Fibroblast of lung (primary cell): ENCODE measurements around the gene PLXNA2. TPM values are rescaled to one million over a fixed set of nuclear protein-coding genes. Genes with fewer than 3 reads are reported as not detected.

ENCODE experiments used
- DNase-seq, 2 donors: peaks; one replicate each; pipeline versions ENCODE4 v3.0.0 to v3.0.0-alpha.2; 2010; ENCODE audit warnings: low read depth in 2 of 2
- H2AFZ ChIP-seq: 2 replicates; pipeline ENCODE4 v1.5.1; 2012; ENCODE audit warnings: low read length, control low read depth, inconsistent platforms
- H3K27ac ChIP-seq: 2 replicates; pipeline ENCODE4 v1.5.1; 2011; ENCODE audit warnings: low read length, control low read depth; ENCODE audit not compliant: insufficient read depth
- H3K27me3 ChIP-seq: 2 replicates; pipeline ENCODE4 v1.5.1; 2011; ENCODE audit warnings: mild to moderate bottlenecking, low read length; ENCODE audit not compliant: control insufficient read depth, insufficient read depth
- H3K36me3 ChIP-seq: 2 replicates; pipeline ENCODE4 v1.5.1; 2011; ENCODE audit warnings: low read length; ENCODE audit not compliant: control insufficient read depth, insufficient read depth
- H3K4me1 ChIP-seq: 2 replicates; pipeline ENCODE4 v1.5.1; 2011; ENCODE audit warnings: low read length; ENCODE audit not compliant: control insufficient read depth, insufficient read depth; ENCODE audit errors: extremely low read depth
- H3K4me2 ChIP-seq: 2 replicates; pipeline ENCODE4 v1.5.1; 2011; ENCODE audit warnings: low read length, control low read depth; ENCODE audit not compliant: insufficient read depth; ENCODE audit errors: extremely low read depth
- H3K4me3 ChIP-seq, 4 experiments: fragments of 200-600 bp in 1 of 4; sonication (generic) in 1 of 4; replicated peaks in 1 of 4; 2 replicates each; pipeline ENCODE4 v1.5.1; 2011 to 2016; ENCODE audit warnings: low read length in 4 of 4, low read depth in 3 of 4, mild to moderate bottlenecking in 3 of 4, control low read depth in 2 of 4, inconsistent platforms in 1 of 4, mixed read lengths in 1 of 4; ENCODE audit not compliant: insufficient read depth in 1 of 4; ENCODE audit errors: control extremely low read depth in 1 of 4
- H3K79me2 ChIP-seq: 2 replicates; pipeline ENCODE4 v1.5.1; 2012; ENCODE audit warnings: mild to moderate bottlenecking, low read length, inconsistent platforms; ENCODE audit not compliant: control insufficient read depth, insufficient read depth
- H3K9ac ChIP-seq: 2 replicates; pipeline ENCODE4 v1.5.1; 2011; ENCODE audit warnings: mild to moderate bottlenecking, low read length, control low read depth; ENCODE audit not compliant: insufficient read depth
- H3K9me3 ChIP-seq: 2 replicates; pipeline ENCODE4 v1.5.1; 2012; ENCODE audit warnings: low read depth, low read length; ENCODE audit not compliant: control insufficient read depth, insufficient read depth
- H4K20me1 ChIP-seq: 2 replicates; pipeline ENCODE4 v1.5.1; 2011; ENCODE audit warnings: low read length; ENCODE audit not compliant: control insufficient read depth, insufficient read depth; ENCODE audit errors: extremely low read depth
- EZH2 ChIP-seq: IDR thresholded peaks from 2 replicates; pipeline ENCODE4 v1.5.1; 2012; ENCODE audit warnings: low read length, control low read depth, mild to moderate bottlenecking; ENCODE audit errors: missing control alignments
- polyA plus RNA-seq, 2 donors: library from polyadenylated mRNA; depleted of rRNA in 1 of 2; stranded (reverse) in 1 of 2; unstranded in 1 of 2; fragments of >200 nt; gene quantifications; 2 replicates each; pipeline ENCODE4 v1.2.1, GENCODE V29; 2011 to 2012; ENCODE audit warnings: missing spikeins in 1 of 2
- total RNA-seq: library from RNA; depleted of rRNA; stranded (reverse); fragments of >200 nt; gene quantifications from 2 replicates; pipeline ENCODE4 v1.2.1, GENCODE V29; 2014
- TF ChIP-seq, protein P1 (sequence below), 2 donors: IDR thresholded peaks in 1 of 2; conservative IDR thresholded peaks in 1 of 2; 1 replicate in 1 of 2; 2 replicates in 1 of 2; pipeline ENCODE4 v1.5.1; 2011 to 2012; ENCODE audit warnings: low read length in 2 of 2, control low read depth in 1 of 2, inconsistent platforms in 1 of 2, low read depth in 1 of 2, mild to moderate bottlenecking in 1 of 2

The PLXNA2 gene
- total and polyA plus RNA-seq, 2 donors (not counting 1 experiment from before 2014, with no cell fraction given), result 0.43 to 2.0 TPM

- no peak overlapping the region for H3K9ac ChIP-seq
- no peaks in the 10 kb centered on the region for H3K79me2 ChIP-seq
- no peaks in the 10 kb centered on the region for H3K9me3 ChIP-seq
- H2AFZ ChIP-seq, result no peak overlapping the region
- no peak overlapping the region for H3K27ac ChIP-seq
- H3K4me3 ChIP-seq, result no peak overlapping the region
- no peaks in the 10 kb centered on the region for H3K36me3 ChIP-seq
- no peak overlapping the region for H3K4me2 ChIP-seq
- H3K27me3 ChIP-seq, result peaks cover 2% of the 10 kb centered on the region
- TF ChIP-seq EZH2, result no peak
- TF ChIP-seq, protein P1, sequence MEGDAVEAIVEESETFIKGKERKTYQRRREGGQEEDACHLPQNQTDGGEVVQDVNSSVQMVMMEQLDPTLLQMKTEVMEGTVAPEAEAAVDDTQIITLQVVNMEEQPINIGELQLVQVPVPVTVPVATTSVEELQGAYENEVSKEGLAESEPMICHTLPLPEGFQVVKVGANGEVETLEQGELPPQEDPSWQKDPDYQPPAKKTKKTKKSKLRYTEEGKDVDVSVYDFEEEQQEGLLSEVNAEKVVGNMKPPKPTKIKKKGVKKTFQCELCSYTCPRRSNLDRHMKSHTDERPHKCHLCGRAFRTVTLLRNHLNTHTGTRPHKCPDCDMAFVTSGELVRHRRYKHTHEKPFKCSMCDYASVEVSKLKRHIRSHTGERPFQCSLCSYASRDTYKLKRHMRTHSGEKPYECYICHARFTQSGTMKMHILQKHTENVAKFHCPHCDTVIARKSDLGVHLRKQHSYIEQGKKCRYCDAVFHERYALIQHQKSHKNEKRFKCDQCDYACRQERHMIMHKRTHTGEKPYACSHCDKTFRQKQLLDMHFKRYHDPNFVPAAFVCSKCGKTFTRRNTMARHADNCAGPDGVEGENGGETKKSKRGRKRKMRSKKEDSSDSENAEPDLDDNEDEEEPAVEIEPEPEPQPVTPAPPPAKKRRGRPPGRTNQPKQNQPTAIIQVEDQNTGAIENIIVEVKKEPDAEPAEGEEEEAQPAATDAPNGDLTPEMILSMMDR (conservative IDR thresholded peaks at IDR 0.05 in 1 of 2, IDR thresholded peaks at IDR 0.05 in 1 of 2; ENCODE audit: low read depth in 1 of 2, low read length in 2 of 2), result no peak
- no peaks in the 10 kb centered on the region for H4K20me1 ChIP-seq
- no peaks in the 10 kb centered on the region for H3K4me1 ChIP-seq
- no peak for DNase-seq
Observed at GRCh38 chr1:207995576-207995975, 248.6 kb downstream of the PLXNA2 start.

DNA sequence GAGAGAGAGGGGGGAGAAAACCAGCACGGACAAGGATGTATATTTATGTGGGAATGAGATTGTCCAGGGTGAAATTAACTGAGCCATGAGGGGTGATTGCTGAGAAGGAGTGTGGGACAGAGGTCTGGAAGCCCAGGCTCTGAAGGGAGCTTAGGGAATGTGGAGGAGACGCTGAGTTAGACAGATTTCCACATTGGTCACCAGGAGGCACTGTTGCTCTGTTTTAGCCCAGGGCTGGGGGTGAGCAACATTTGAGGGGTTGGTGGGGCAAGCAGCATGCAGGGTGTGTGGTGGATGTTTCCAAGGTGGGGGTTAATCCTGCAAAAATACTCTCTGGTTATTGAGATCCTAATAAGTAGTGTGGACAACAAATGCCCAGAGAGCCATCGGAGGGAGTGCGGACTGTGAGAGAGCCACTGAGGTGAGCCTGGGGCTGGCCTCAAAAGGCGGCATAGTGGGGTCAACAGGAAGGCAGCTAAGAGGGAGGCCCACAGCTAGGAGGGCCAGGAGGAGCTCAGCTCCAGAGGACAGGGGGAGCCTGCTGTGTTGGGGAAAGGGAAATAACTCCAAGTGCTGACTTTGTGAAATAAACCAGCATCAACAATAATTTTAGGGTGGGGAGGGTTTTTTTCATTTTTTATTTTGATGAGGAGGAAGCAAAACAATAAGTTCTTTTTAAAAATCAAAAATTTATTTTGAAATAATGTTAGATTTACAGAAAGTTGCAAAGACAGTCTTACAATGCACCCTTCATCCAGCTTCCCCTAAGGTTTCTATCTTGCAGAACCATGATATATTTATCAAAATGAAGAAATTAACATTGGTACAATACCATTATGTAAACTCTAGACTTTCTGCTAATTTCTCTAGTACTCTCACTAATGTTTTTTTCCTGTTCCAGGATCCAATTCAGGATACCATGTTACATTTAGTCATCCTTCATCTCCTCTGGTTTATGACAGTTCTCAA lies 250.4 kb downstream of the PLXNA2 start:
- Histone ChIP-seq H3K9ac (no peak overlapping the region), H3K36me3 (no peaks in the 10 kb centered on the region), H3K4me3 (no peak overlapping the region), H3K79me2 (no peaks in the 10 kb centered on the region), H3K27ac (no peak overlapping the region), H3K9me3 (no peaks in the 10 kb centered on the region), H4K20me1 (no peaks in the 10 kb centered on the region), H3K4me1 (no peaks in the 10 kb centered on the region), H3K27me3 (peaks cover 7% of the 10 kb centered on the region), H3K4me2 (no peak overlapping the region), H2AFZ (no peak overlapping the region)
- DNase-seq, result peak in 1 of 2 donors; percentile 10
- no peak for TF ChIP-seq EZH2
- TF ChIP-seq, protein P1 (conservative IDR thresholded peaks at IDR 0.05 in 1 of 2, IDR thresholded peaks at IDR 0.05 in 1 of 2; ENCODE audit: low read depth in 1 of 2, low read length in 2 of 2), result peak; percentile 40 to 43

GRCh38 chr1:207992677-207993236 lies 251.4 kb downstream of the PLXNA2 start:
- DNase-seq, result no peak
- H3K4me3 ChIP-seq, result no peak overlapping the region

More at GRCh38 chr1:207992677-207993236, 251.4 kb downstream of the PLXNA2 start:
- no peaks in the 10 kb centered on the region for H3K9me3 ChIP-seq
- H3K79me2 ChIP-seq, result no peaks in the 10 kb centered on the region
- H3K4me1 ChIP-seq, result no peaks in the 10 kb centered on the region
- no peak overlapping the region for H2AFZ ChIP-seq
- no peak overlapping the region for H3K27ac ChIP-seq
- H3K36me3 ChIP-seq, result no peaks in the 10 kb centered on the region
- H3K27me3 ChIP-seq, result peaks cover 7% of the 10 kb centered on the region
- no peaks in the 10 kb centered on the region for H4K20me1 ChIP-seq
- H3K9ac ChIP-seq, result no peak overlapping the region
- TF ChIP-seq, protein P1 (conservative IDR thresholded peaks at IDR 0.05 in 1 of 2, IDR thresholded peaks at IDR 0.05 in 1 of 2; ENCODE audit: low read depth in 1 of 2, low read length in 2 of 2), result no peak
- TF ChIP-seq EZH2, result no peak
- H3K4me2 ChIP-seq, result no peak overlapping the region
